Mammary epithelial cell (primary cell): Measurements from ENCODE around the gene DPYSL5.

Source experiments
- EZH2 ChIP-seq: IDR thresholded peaks from 2 replicates; pipeline ENCODE4 v1.6.1; 2012; ENCODE audit warnings: low read length, inconsistent platforms, borderline replicate concordance
- TF ChIP-seq, protein P1 (sequence below), 2 donors: IDR thresholded peaks in 1 of 2; conservative IDR thresholded peaks in 1 of 2; 2 replicates each; pipeline ENCODE4 v1.5.1; 2011 to 2012; ENCODE audit warnings: inconsistent platforms in 2 of 2, low read length in 2 of 2, mild to moderate bottlenecking in 2 of 2, control low read depth in 1 of 2, low read depth in 1 of 2; ENCODE audit not compliant: insufficient read depth in 1 of 2; ENCODE audit errors: extremely low read depth in 1 of 2

- TF ChIP-seq, protein P1, sequence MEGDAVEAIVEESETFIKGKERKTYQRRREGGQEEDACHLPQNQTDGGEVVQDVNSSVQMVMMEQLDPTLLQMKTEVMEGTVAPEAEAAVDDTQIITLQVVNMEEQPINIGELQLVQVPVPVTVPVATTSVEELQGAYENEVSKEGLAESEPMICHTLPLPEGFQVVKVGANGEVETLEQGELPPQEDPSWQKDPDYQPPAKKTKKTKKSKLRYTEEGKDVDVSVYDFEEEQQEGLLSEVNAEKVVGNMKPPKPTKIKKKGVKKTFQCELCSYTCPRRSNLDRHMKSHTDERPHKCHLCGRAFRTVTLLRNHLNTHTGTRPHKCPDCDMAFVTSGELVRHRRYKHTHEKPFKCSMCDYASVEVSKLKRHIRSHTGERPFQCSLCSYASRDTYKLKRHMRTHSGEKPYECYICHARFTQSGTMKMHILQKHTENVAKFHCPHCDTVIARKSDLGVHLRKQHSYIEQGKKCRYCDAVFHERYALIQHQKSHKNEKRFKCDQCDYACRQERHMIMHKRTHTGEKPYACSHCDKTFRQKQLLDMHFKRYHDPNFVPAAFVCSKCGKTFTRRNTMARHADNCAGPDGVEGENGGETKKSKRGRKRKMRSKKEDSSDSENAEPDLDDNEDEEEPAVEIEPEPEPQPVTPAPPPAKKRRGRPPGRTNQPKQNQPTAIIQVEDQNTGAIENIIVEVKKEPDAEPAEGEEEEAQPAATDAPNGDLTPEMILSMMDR (conservative IDR thresholded peaks at IDR 0.05 in 1 of 2, IDR thresholded peaks at IDR 0.05 in 1 of 2; ENCODE audit: extremely low read depth in 1 of 2, insufficient read depth in 1 of 2, low read depth in 1 of 2, low read length in 2 of 2), result no peak
- TF ChIP-seq EZH2, result no peak
These were observed 16.7 kb downstream of the DPYSL5 start for GRCh38 chr2:26864646-26865045.
